RWPE2 (cell line): ENCODE data around the gene FLT1.

Experiments used
- ATAC-seq: fragments of 200-7000 bp; cut with Tn5 transposase; 3 replicates; pipeline ENCODE4 v1.9.1; 2021; ENCODE audit warnings: low read depth
- DNase-seq: peaks from one replicate; pipeline ENCODE4 v3.0.0-alpha.2; 2020; ENCODE audit warnings: low spot score
- H3K27ac ChIP-seq: fragments of 450-650 bp; 2 replicates; pipeline ENCODE4 v1.5.1; 2017; ENCODE audit warnings: mild to moderate bottlenecking; ENCODE audit not compliant: poor library complexity, severe bottlenecking
- H3K27me3 ChIP-seq: fragments of 250-450 bp; sonication (Bioruptor Pico); 2 replicates; pipeline ENCODE4 v1.5.1; 2021; ENCODE audit warnings: mild to moderate bottlenecking, moderate library complexity; ENCODE audit not compliant: insufficient read depth, poor library complexity, severe bottlenecking
- H3K36me3 ChIP-seq: fragments of 250-450 bp; sonication (Bioruptor Pico); 2 replicates; pipeline ENCODE4 v1.5.1; 2020; ENCODE audit warnings: low read depth, mild to moderate bottlenecking, moderate library complexity
- H3K4me1 ChIP-seq: fragments of 250-450 bp; sonication (Bioruptor Pico); 2 replicates; pipeline ENCODE4 v1.5.1; 2021; ENCODE audit warnings: mild to moderate bottlenecking, moderate library complexity; ENCODE audit not compliant: insufficient read depth, poor library complexity, severe bottlenecking
- H3K4me3 ChIP-seq: fragments of 250-450 bp; sonication (Bioruptor Pico); 2 replicates; pipeline ENCODE4 v1.5.1; 2021; ENCODE audit warnings: mild to moderate bottlenecking, moderate library complexity; ENCODE audit not compliant: severe bottlenecking
- H3K9me3 ChIP-seq: fragments of 250-450 bp; sonication (Bioruptor Pico); 2 replicates; pipeline ENCODE4 v1.5.1; 2021; ENCODE audit warnings: mild to moderate bottlenecking, moderate library complexity; ENCODE audit not compliant: severe bottlenecking
- TF ChIP-seq, protein P1 (sequence below): fragments of 450-650 bp; IDR thresholded peaks from one replicate; pipeline ENCODE4 v1.5.1; 2017; ENCODE audit warnings: mild to moderate bottlenecking, moderate library complexity; ENCODE audit not compliant: poor library complexity, severe bottlenecking

The FLT1 gene, protein sequence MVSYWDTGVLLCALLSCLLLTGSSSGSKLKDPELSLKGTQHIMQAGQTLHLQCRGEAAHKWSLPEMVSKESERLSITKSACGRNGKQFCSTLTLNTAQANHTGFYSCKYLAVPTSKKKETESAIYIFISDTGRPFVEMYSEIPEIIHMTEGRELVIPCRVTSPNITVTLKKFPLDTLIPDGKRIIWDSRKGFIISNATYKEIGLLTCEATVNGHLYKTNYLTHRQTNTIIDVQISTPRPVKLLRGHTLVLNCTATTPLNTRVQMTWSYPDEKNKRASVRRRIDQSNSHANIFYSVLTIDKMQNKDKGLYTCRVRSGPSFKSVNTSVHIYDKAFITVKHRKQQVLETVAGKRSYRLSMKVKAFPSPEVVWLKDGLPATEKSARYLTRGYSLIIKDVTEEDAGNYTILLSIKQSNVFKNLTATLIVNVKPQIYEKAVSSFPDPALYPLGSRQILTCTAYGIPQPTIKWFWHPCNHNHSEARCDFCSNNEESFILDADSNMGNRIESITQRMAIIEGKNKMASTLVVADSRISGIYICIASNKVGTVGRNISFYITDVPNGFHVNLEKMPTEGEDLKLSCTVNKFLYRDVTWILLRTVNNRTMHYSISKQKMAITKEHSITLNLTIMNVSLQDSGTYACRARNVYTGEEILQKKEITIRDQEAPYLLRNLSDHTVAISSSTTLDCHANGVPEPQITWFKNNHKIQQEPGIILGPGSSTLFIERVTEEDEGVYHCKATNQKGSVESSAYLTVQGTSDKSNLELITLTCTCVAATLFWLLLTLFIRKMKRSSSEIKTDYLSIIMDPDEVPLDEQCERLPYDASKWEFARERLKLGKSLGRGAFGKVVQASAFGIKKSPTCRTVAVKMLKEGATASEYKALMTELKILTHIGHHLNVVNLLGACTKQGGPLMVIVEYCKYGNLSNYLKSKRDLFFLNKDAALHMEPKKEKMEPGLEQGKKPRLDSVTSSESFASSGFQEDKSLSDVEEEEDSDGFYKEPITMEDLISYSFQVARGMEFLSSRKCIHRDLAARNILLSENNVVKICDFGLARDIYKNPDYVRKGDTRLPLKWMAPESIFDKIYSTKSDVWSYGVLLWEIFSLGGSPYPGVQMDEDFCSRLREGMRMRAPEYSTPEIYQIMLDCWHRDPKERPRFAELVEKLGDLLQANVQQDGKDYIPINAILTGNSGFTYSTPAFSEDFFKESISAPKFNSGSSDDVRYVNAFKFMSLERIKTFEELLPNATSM (N-terminal part only)

DNA sequence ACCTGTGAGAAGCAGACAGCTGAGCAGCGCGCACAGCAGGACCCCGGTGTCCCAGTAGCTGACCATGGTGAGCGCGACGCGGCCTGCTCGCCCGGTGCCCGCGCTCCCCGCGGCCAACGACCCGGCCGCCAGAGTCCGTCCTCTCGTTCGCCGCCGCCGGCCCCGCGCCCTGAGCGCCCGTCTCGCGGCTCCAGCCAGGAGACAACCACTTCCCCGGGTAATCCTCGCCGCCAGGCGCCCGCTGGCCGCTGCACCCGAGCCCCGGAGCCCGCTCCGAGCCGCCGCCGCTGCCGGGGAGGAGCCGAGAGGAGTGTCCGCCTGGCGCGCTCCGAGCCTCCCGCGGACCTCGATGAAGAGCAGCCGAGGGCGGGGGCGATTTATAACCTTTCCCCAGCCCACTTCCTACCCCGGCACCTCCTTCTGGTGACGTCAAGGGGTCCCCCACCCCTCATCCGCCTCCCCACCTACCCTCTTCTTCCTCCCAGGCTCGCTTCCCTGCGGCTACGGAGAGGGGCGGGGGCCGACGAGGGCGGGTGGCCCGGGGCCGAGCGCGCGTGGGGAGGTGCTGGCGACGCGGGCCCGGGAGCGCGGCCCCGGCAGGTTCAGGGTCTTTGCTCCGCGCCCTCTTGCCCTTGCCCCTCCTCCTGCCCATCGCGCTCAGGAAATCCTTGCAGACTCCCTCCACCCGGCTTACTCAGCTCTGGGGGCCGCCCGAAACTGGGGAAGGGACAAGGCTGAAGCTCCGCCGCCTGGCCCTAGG is at the start of gene FLT1:
Gene FLT1 (minus strand): TSS at position 351 of the 760 bp plus-strand sequence. CDS start 285 bp downstream, at position 66.
- DNase-seq (no peak), ATAC-seq (peak; percentile 49)
- Histone ChIP-seq H3K4me1 (no peaks in the 10 kb centered on the region), H3K4me3 (peak within 1 kb of the TSS; percentile 0), H3K9me3 (no peaks in the 10 kb centered on the region), H3K36me3 (no peaks in the 10 kb centered on the region; the same call in 1 of the 2 replicates), H3K27ac (no peak within 1 kb of the TSS), H3K27me3 (peaks cover 83% of the 10 kb centered on the region)
- TF ChIP-seq, protein P1, sequence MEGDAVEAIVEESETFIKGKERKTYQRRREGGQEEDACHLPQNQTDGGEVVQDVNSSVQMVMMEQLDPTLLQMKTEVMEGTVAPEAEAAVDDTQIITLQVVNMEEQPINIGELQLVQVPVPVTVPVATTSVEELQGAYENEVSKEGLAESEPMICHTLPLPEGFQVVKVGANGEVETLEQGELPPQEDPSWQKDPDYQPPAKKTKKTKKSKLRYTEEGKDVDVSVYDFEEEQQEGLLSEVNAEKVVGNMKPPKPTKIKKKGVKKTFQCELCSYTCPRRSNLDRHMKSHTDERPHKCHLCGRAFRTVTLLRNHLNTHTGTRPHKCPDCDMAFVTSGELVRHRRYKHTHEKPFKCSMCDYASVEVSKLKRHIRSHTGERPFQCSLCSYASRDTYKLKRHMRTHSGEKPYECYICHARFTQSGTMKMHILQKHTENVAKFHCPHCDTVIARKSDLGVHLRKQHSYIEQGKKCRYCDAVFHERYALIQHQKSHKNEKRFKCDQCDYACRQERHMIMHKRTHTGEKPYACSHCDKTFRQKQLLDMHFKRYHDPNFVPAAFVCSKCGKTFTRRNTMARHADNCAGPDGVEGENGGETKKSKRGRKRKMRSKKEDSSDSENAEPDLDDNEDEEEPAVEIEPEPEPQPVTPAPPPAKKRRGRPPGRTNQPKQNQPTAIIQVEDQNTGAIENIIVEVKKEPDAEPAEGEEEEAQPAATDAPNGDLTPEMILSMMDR = no peak

DNA sequence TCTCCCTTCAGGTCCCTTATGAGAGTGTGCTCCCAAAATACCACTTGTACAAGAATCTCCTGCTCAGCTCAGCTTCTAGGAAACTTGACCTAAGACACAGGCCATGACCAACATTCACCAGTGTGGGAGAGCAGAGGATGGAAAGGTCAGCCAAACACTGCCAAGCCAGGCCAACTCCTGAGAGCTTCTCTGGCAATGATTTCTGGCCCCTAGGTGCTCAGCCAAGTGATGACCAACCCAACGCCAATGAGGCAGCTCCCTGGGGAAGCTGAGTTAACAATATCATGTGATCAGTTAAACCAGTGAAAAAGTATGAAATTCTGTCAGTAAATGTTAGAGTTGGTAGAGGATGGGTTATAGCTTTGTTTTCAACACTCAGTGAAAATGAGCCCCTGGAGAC is 49.1 kb upstream of the FLT1 start:
- no peaks in the 10 kb centered on the region for H3K9me3 ChIP-seq
- H3K4me3 ChIP-seq = no peak overlapping the region
- DNase-seq = no peak
- no peaks in the 10 kb centered on the region for H3K4me1 ChIP-seq
- no peaks in the 10 kb centered on the region for H3K36me3 ChIP-seq
- TF ChIP-seq, protein P1 = no peak
- H3K27me3 ChIP-seq = no peaks in the 10 kb centered on the region
- no peak overlapping the region for H3K27ac ChIP-seq
- no peak for ATAC-seq

DNA sequence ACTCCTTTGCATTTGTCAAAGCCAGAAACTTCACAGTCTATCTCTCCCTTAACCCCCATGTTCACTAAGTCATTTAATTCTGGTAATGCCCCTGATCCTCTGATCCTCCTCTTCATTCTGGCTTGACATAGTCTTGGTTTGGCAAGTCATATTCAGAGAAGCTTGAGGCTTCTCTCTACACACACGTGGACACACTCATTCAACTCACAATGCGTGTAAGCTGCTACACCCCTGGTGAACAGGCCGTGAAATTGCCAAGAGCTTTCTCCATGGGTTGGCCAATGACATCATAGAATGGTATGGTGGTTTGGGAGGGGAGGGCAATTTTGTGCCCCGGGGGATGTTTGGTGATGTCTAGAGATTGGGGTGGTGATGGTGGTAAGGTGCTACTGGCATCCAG is 47.9 kb upstream of the FLT1 start:
- TF ChIP-seq, protein P1 = no peak
- DNase-seq (no peak), ATAC-seq (no peak)
- H3K4me3 ChIP-seq = no peak overlapping the region
- H3K4me1 ChIP-seq = no peaks in the 10 kb centered on the region
- no peaks in the 10 kb centered on the region for H3K36me3 ChIP-seq
- no peaks in the 10 kb centered on the region for H3K27me3 ChIP-seq
- no peaks in the 10 kb centered on the region for H3K9me3 ChIP-seq
- H3K27ac ChIP-seq = no peak overlapping the region

DNA sequence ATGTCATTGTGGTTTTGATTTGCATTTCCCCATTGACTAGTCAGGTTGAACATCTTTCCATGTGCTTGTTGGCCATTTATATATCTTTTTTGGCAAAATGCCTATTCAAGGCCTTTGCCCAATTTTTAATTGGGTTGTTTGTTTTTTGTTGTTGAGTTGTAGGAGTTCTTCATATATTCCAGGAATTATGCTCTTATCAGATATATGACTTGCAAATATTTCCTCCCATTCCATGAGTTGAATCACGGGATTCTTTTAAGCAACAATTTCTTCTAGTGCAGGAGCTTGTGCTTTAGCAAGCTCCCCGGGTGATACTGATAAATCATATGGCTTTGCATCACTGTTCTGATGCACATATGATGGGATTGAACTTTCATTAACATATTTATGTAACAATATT is 47.0 kb upstream of the FLT1 start:
- DNase-seq (no peak), ATAC-seq (no peak)
- H3K9me3 ChIP-seq = no peaks in the 10 kb centered on the region
- no peak overlapping the region for H3K27ac ChIP-seq
- no peak overlapping the region for H3K4me3 ChIP-seq
- H3K36me3 ChIP-seq = no peaks in the 10 kb centered on the region
- H3K4me1 ChIP-seq = peaks cover under 1% of the 10 kb centered on the region
- TF ChIP-seq, protein P1 = no peak
- no peaks in the 10 kb centered on the region for H3K27me3 ChIP-seq
